Measurements from ENCODE around the gene PCDHGB6.
A peak's percentile ranks its signal among the peaks of the same experiment; 100 is the strongest.
"Not testable (repeated sequence)": the region's sequence is repeated elsewhere in the genome, so short reads cannot be mapped to it uniquely, and the experiment has no call there.

Gene PCDHGB6

GRCh38 chr5:141373673-141374317 is 34.0 kb upstream of the PCDHGB6 start, which contains the start of gene PCDHGA6:
Gene PCDHGA6 (plus strand): TSS chr5:141373891. CDS start chr5:141374084, 193 bp downstream.
- no CpG with 5 or more reads among the region's 27 CpGs for WGBS (ENCODE audit: insufficient coverage, insufficient read length)
- H3K36me3 ChIP-seq (ENCODE audit: control insufficient read depth, insufficient read depth, low read length): no peaks in the 10 kb centered on the region; the same call in 1 of the 2 replicates
- no peak within 1 kb of the TSS for H3K4me3 ChIP-seq (ENCODE audit: low read length)
- H3K27ac ChIP-seq (ENCODE audit: low read length): no peak within 1 kb of the TSS
- no peaks in the 10 kb centered on the region for H3K4me1 ChIP-seq (ENCODE audit: control insufficient read depth, insufficient read depth, low read length)
- no peaks in the 10 kb centered on the region; the same call in 1 of the 2 replicates for H3K9me3 ChIP-seq (ENCODE audit: control insufficient read depth, insufficient read depth, low read length)
- no peak for DNase-seq (ENCODE audit: low read depth, low spot score)
- H3K27me3 ChIP-seq (ENCODE audit: control insufficient read depth, insufficient read depth, low read length): no peaks in the 10 kb centered on the region

- no CpG with 5 or more reads among the region's 14 CpGs for WGBS (ENCODE audit: insufficient coverage, insufficient read length)
- H3K27me3 ChIP-seq (ENCODE audit: control insufficient read depth, insufficient read depth, low read length): no peaks in the 10 kb centered on the region
Measured at GRCh38 chr5:141374627-141375026, 33.2 kb upstream of the PCDHGB6 start.

GRCh38 chr5:141375444-141376155 is 32.2 kb upstream of the PCDHGB6 start:
- no CpG with 5 or more reads among the region's 48 CpGs for WGBS (ENCODE audit: insufficient coverage, insufficient read length)
- not testable (repeated sequence) for DNase-seq (ENCODE audit: low read depth, low spot score); H3K27ac ChIP-seq (ENCODE audit: low read length); H3K9me3 ChIP-seq (ENCODE audit: control insufficient read depth, insufficient read depth, low read length); H3K4me1 ChIP-seq (ENCODE audit: control insufficient read depth, insufficient read depth, low read length); H3K27me3 ChIP-seq (ENCODE audit: control insufficient read depth, insufficient read depth, low read length); H3K36me3 ChIP-seq (ENCODE audit: control insufficient read depth, insufficient read depth, low read length); H3K4me3 ChIP-seq (ENCODE audit: low read length)

More at GRCh38 chr5:141374627-141375026, 33.2 kb upstream of the PCDHGB6 start:
- Histone ChIP-seq H3K36me3 (ENCODE audit: control insufficient read depth, insufficient read depth, low read length) (no peaks in the 10 kb centered on the region; the same call in 1 of the 2 replicates), H3K9me3 (ENCODE audit: control insufficient read depth, insufficient read depth, low read length) (no peaks in the 10 kb centered on the region; the same call in 1 of the 2 replicates), H3K27ac (ENCODE audit: low read length) (no peak overlapping the region), H3K4me1 (ENCODE audit: control insufficient read depth, insufficient read depth, low read length) (no peaks in the 10 kb centered on the region), H3K4me3 (ENCODE audit: low read length) (no peak overlapping the region)
- no peak for DNase-seq (ENCODE audit: low read depth, low spot score)

GRCh38 chr5:141382469-141383294 is 25.1 kb upstream of the PCDHGB6 start, which contains the start of gene PCDHGA7:
Gene PCDHGA7 (plus strand): TSS chr5:141382742. CDS start chr5:141382900, 158 bp downstream.
- no CpG with 5 or more reads among the region's 37 CpGs for WGBS (ENCODE audit: insufficient coverage, insufficient read length)
- no peak for DNase-seq (ENCODE audit: low read depth, low spot score)
- H3K9me3 ChIP-seq (ENCODE audit: control insufficient read depth, insufficient read depth, low read length): no peaks in the 10 kb centered on the region; the same call in 1 of the 2 replicates
- no peaks in the 10 kb centered on the region for H3K36me3 ChIP-seq (ENCODE audit: control insufficient read depth, insufficient read depth, low read length)
- H3K4me3 ChIP-seq (ENCODE audit: low read length): no peak within 1 kb of the TSS
- H3K27me3 ChIP-seq (ENCODE audit: control insufficient read depth, insufficient read depth, low read length): no peaks in the 10 kb centered on the region
- no peak within 1 kb of the TSS for H3K27ac ChIP-seq (ENCODE audit: low read length)
- no peaks in the 10 kb centered on the region for H3K4me1 ChIP-seq (ENCODE audit: control insufficient read depth, insufficient read depth, low read length)

GRCh38 chr5:141383345-141383744 is 24.5 kb upstream of the PCDHGB6 start:
- H3K4me1 ChIP-seq (ENCODE audit: control insufficient read depth, insufficient read depth, low read length): peaks cover under 1% of the 10 kb centered on the region; the same call in 1 of the 2 replicates
- H3K27ac ChIP-seq (ENCODE audit: low read length): no peak overlapping the region
- DNase-seq (ENCODE audit: low read depth, low spot score): no peak
- H3K27me3 ChIP-seq (ENCODE audit: control insufficient read depth, insufficient read depth, low read length): peaks cover 3% of the 10 kb centered on the region; the same call in 1 of the 2 replicates
- H3K9me3 ChIP-seq (ENCODE audit: control insufficient read depth, insufficient read depth, low read length): peaks cover under 1% of the 10 kb centered on the region
- H3K36me3 ChIP-seq (ENCODE audit: control insufficient read depth, insufficient read depth, low read length): no peaks in the 10 kb centered on the region
- no peak overlapping the region for H3K4me3 ChIP-seq (ENCODE audit: low read length)
- no CpG with 5 or more reads among the region's 21 CpGs for WGBS (ENCODE audit: insufficient coverage, insufficient read length)

GRCh38 chr5:141384471-141385267 is 23.2 kb upstream of the PCDHGB6 start:
- Histone ChIP-seq H3K27me3 (ENCODE audit: control insufficient read depth, insufficient read depth, low read length) (peaks cover 3% of the 10 kb centered on the region; the same call in 1 of the 2 replicates), H3K36me3 (ENCODE audit: control insufficient read depth, insufficient read depth, low read length) (no peaks in the 10 kb centered on the region), H3K4me1 (ENCODE audit: control insufficient read depth, insufficient read depth, low read length) (peaks cover 1% of the 10 kb centered on the region; the same call in 1 of the 2 replicates), H3K9me3 (ENCODE audit: control insufficient read depth, insufficient read depth, low read length) (peaks cover 2% of the 10 kb centered on the region), H3K27ac (ENCODE audit: low read length) (no peak overlapping the region), H3K4me3 (ENCODE audit: low read length) (no peak overlapping the region)
- WGBS (ENCODE audit: insufficient coverage, insufficient read length): no CpG with 5 or more reads among the region's 43 CpGs
- no peak for DNase-seq (ENCODE audit: low read depth, low spot score)

GRCh38 chr5:141387557-141388311 is 20.1 kb upstream of the PCDHGB6 start, which contains the start of gene PCDHGB4:
Gene PCDHGB4 (plus strand): TSS chr5:141387698. CDS start chr5:141387885, 187 bp downstream.
- not testable (repeated sequence) for DNase-seq (ENCODE audit: low read depth, low spot score); H3K27ac ChIP-seq (ENCODE audit: low read length); H3K9me3 ChIP-seq (ENCODE audit: control insufficient read depth, insufficient read depth, low read length); H3K36me3 ChIP-seq (ENCODE audit: control insufficient read depth, insufficient read depth, low read length); H3K27me3 ChIP-seq (ENCODE audit: control insufficient read depth, insufficient read depth, low read length); H3K4me1 ChIP-seq (ENCODE audit: control insufficient read depth, insufficient read depth, low read length)
- H3K4me3 ChIP-seq (ENCODE audit: low read length): peak within 1 kb of the TSS; percentile 66; the same call in 1 of the 2 replicates
- WGBS (ENCODE audit: insufficient coverage, insufficient read length): no CpG with 5 or more reads among the region's 40 CpGs

- no peak overlapping the region for H3K4me3 ChIP-seq (ENCODE audit: low read length)
- peaks cover 3% of the 10 kb centered on the region for H3K9me3 ChIP-seq (ENCODE audit: control insufficient read depth, insufficient read depth, low read length)
- peaks cover 6% of the 10 kb centered on the region for H3K36me3 ChIP-seq (ENCODE audit: control insufficient read depth, insufficient read depth, low read length)
- H3K4me1 ChIP-seq (ENCODE audit: control insufficient read depth, insufficient read depth, low read length): peaks cover 1% of the 10 kb centered on the region; the same call in 1 of the 2 replicates
- WGBS (ENCODE audit: insufficient coverage, insufficient read length): no CpG with 5 or more reads among the region's 10 CpGs
- H3K27me3 ChIP-seq (ENCODE audit: control insufficient read depth, insufficient read depth, low read length): peaks cover 3% of the 10 kb centered on the region; the same call in 1 of the 2 replicates
- no peak overlapping the region for H3K27ac ChIP-seq (ENCODE audit: low read length)
- no peak for DNase-seq (ENCODE audit: low read depth, low spot score)
Measured at GRCh38 chr5:141388661-141389060, 19.2 kb upstream of the PCDHGB6 start.
